GM19468 (cell line): ENCODE results near the gene PLXNA1.

Experiments
- ATAC-seq: cut with Tn5 transposase; IDR thresholded peaks from one replicate; pipeline ENCODE4 v1.9.1; 2021; ENCODE audit warnings: mild to moderate bottlenecking, moderate library complexity, moderate number of reproducible peaks; ENCODE audit not compliant: unreplicated experiment; ENCODE audit errors: extremely low read depth

PLXNA1 gene

GRCh38 chr3:127031413-127031810, 48.5 kb downstream of the PLXNA1 start:
- ATAC-seq, result no peak

DNA sequence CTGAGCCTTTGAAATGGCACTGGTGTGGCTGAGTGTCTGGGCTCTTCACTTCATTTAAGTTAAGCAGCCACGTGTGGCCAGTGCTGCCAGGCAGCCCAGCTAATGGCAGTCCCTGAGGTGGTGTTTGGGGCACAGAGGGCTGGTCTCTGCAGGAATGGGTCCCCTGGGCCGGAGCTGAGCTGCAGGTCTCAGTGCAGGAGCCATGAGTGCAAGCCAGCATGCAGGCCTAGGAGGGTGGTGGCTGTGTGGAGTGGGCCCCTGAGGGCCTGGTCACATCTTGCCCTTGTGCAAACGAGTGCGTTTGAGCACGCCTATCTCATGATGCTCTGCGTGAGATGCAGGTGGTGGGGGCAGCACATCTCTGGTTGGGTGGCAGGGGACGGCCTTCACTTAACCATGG, 48.9 kb downstream of the PLXNA1 start:
- no peak for ATAC-seq

DNA sequence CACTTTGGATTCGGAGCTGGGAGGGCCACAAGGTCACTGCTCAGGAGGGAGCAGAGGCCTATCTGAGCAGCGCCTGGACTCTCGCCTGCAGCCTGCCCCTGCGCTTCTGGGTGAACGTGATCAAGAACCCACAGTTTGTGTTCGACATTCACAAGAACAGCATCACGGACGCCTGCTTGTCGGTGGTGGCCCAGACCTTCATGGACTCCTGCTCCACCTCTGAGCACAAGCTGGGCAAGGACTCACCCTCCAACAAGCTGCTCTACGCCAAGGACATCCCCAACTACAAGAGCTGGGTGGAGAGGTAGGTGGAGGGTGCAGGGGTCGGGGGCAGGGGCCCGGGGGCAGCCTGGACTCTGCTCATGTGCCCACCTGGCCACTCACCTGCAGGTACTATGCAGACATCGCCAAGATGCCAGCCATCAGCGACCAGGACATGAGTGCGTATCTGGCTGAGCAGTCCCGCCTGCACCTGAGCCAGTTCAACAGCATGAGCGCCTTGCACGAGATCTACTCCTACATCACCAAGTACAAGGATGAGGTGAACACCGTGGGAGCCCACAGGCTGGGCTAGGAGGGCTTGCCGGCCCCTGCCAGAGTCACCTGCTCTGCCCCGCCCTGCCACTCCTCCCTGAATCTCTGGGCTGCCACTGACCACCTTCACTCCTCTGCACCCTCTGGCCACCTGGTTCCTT, 49.5 kb downstream of the PLXNA1 start:
- ATAC-seq, result no peak
